Thyroid gland (tissue), 4 donors: Measurements from ENCODE around the gene ZNF420.
"Not testable (repeated sequence)": the region's sequence is repeated elsewhere in the genome, so short reads cannot be mapped to it uniquely, and the experiment has no call there.

ENCODE experiments used
- POLR2A ChIP-seq, 2 donors: fragments of 450-650 bp; IDR thresholded peaks; one replicate each; pipeline ENCODE4 v1.6.1; 2017; ENCODE audit warnings: antibody characterized with exemption in 2 of 2, mild to moderate bottlenecking in 2 of 2, moderate library complexity in 1 of 2
- TF ChIP-seq, protein P1 (sequence below), 6 experiments: fragments of 200-600 bp in 3 of 6; fragments of 450-650 bp in 3 of 6; sonication (generic) in 3 of 6; IDR thresholded peaks; one replicate each; pipeline ENCODE4 v1.5.1; 2016 to 2019; ENCODE audit warnings: antibody characterized with exemption in 6 of 6, mild to moderate bottlenecking in 2 of 6, inconsistent platforms in 1 of 6, moderate library complexity in 1 of 6

DNA sequence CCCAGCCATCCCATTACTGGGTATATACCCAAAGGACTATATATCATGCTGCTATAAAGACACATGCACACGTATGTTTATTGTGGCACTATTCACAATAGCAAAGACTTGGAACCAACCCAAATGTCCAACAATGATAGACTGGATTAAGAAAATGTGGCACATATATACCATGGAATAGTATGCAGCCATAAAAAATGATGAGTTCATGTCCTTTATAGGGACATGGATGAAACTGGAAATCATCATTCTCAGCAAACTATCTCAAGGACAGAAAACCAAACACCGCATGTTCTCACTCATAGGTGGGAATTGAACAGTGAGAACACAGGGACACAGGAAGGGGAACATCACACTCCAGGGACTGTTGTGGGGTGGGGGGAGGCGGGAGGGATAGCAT is 43.9 kb downstream of the ZNF420 start:
- TF ChIP-seq, protein P1, sequence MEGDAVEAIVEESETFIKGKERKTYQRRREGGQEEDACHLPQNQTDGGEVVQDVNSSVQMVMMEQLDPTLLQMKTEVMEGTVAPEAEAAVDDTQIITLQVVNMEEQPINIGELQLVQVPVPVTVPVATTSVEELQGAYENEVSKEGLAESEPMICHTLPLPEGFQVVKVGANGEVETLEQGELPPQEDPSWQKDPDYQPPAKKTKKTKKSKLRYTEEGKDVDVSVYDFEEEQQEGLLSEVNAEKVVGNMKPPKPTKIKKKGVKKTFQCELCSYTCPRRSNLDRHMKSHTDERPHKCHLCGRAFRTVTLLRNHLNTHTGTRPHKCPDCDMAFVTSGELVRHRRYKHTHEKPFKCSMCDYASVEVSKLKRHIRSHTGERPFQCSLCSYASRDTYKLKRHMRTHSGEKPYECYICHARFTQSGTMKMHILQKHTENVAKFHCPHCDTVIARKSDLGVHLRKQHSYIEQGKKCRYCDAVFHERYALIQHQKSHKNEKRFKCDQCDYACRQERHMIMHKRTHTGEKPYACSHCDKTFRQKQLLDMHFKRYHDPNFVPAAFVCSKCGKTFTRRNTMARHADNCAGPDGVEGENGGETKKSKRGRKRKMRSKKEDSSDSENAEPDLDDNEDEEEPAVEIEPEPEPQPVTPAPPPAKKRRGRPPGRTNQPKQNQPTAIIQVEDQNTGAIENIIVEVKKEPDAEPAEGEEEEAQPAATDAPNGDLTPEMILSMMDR (IDR thresholded peaks at IDR 0.05) = not testable (repeated sequence)
- not testable (repeated sequence) for TF ChIP-seq POLR2A (IDR thresholded peaks at IDR 0.05)
